GM21619 (cell line): ENCODE data around the gene PTPRH.
"Not testable (repeated sequence)": the region's sequence is repeated elsewhere in the genome, so short reads cannot be mapped to it uniquely, and the experiment has no call there.

ENCODE experiments used
- ATAC-seq: cut with Tn5 transposase; IDR thresholded peaks from one replicate; pipeline ENCODE4 v1.9.1; 2021; ENCODE audit not compliant: unreplicated experiment

PTPRH gene

DNA sequence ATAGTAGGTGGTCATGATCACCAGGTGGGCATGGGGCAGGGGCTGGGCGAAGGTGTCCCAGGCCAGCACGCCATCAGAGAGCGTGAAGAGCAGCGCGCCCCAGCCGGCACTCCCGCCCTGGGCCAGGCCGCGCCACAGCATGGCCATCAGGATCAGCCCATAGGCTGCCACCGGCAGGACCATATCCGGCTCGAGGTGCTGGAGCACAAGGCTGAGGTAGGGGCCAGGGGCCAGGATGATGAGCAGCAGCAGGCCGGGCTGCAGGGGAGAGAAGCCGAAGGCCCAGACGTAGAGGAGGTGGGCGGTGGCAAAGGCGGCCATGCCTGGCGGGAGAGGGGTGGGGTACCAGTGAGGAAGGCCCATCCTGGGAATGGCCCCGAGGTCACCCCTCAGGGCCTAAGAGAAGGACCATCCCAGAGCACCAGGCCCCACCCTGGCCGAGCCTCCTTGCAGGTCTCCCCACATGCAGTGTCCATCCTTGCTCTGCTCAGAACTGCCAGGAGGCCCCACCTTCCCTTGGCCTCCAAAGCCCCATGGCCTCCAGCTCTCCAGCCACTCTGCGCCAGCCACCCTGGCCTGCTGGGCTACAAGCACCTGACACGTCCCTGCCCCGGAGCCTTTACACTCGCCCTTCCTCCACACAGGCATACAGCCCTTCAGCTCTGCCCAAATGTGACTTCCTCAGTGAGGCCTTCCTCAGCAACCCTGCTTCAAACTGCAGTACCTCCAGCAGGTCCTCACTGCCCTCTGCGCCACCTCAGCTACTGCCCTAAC lies 18.1 kb upstream of the PTPRH start:
- ATAC-seq = no peak

GRCh38 chr19:55226788-55227187 lies 17.5 kb upstream of the PTPRH start:
- ATAC-seq = no peak

DNA sequence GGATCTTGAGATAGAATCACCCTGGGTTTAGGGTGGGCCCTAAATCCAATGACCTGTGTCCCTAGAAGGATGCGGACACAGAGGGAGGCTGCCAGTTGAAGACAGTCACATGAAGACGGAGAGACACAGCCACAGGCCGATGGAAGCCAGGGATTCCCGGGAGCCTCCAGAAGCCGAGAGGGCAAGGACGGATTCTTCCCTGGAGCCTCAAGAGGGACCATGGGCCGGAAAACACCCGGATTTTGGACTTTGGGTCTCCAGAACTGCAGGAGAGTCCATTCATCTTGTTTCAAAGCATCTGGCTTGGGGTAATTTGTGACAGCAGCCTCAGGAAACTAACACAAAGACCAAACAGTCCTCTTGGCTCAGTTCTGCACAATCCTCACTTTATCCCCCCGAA lies 17.0 kb upstream of the PTPRH start:
- no peak for ATAC-seq

DNA sequence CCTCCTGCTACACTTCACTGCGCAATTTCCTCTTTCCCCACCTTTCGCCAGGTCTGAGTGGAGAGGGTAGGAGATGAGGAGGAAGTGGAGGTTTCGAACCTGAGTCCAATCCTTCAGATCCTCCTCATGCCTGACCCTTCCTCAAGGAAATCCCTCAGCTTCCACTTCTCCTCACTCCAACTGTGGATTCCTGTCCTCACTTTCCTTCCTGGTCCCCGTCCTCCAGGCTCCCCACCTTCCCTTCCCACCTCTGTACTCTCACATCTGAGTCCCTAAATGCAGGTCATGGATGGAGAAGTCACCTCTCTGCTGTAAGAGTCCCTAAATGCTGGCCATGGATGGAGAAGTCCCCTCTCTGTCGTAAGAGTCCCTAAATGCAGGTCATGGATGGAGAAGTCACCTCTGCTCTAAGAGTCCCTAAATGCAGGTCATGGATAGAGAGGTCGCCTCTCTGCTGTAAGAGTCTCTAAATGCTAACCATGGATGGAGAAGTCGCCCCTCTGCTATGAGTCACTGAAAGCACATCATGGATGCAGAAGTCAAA lies 16.2 kb upstream of the PTPRH start:
- no peak for ATAC-seq

- ATAC-seq = not testable (repeated sequence)
Observed at GRCh38 chr19:55224679-55225414, 15.5 kb upstream of the PTPRH start.

GRCh38 chr19:55224038-55224665 lies 14.9 kb upstream of the PTPRH start:
- no peak for ATAC-seq

- ATAC-seq = no peak
Observed at GRCh38 chr19:55223291-55224037, 14.2 kb upstream of the PTPRH start.

DNA sequence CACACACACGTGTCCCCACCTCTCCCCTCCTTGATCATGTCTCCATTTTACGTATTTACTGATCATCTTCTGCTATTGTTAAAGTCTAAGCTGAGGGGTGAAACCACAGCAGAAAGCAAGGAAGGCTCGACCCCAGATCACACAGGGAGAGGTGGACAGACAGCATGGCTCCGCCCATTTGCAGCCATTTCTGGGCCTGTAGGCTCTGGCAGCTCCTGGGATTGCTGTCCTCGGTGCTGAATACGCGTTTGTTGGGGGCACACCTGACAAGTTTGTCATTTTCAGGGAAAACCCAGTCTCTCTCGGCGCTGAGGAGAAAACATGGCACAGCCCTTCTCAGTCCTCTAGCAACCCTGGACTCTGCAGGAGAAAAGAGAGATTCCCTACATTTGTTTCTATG lies 11.2 kb upstream of the PTPRH start:
- ATAC-seq = no peak

- no peak for ATAC-seq
Observed at GRCh38 chr19:55216461-55217198, 7.3 kb upstream of the PTPRH start.

- ATAC-seq = no peak
Observed at GRCh38 chr19:55213547-55213946, 4.2 kb upstream of the PTPRH start.

- no peak for ATAC-seq
Observed at GRCh38 chr19:55212447-55212846, 3.1 kb upstream of the PTPRH start.

- ATAC-seq = no peak
Observed at GRCh38 chr19:55209693-55210472, 582 bp upstream of the PTPRH start.

DNA sequence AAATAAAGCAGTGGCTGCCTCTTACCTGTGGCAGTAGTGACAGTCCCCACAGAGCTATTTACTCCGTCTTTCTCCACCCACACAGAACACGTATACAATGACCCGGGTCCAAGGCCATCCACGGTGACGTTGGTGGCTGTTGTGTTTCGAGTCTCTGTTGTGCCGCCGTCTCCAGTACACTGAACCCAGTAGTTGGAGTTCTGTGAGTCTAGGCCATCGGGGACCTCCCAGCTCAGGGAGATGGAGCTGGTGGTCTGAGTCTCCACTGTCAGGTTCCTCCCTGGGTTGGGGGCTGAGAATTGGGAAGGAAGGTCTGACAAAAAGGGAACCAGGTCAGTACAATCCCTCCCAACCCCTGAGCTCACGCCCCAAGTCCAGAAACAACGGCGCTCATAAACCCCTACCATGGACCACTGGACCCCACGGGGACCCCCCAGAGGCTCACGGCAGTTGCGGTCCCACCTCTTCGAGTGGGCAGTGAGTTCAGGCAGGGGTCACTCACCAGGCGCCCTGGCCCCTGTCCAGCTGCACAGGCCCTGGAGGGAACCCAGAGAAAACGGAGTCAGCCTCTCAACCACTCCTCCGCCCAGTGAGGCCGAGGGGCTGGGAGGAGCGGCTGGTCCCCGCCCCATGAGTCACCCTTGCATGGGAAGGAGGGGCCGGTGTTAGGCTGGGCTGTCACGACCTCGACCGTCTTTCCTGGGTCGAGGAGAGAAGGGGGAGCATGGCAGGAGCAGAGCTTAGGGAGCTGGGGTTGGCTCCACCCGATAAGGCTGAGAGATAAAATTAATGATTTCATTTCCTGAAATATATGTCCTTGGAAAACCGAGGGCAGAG lies 2.4 kb downstream of the PTPRH start:
- ATAC-seq = no peak

DNA sequence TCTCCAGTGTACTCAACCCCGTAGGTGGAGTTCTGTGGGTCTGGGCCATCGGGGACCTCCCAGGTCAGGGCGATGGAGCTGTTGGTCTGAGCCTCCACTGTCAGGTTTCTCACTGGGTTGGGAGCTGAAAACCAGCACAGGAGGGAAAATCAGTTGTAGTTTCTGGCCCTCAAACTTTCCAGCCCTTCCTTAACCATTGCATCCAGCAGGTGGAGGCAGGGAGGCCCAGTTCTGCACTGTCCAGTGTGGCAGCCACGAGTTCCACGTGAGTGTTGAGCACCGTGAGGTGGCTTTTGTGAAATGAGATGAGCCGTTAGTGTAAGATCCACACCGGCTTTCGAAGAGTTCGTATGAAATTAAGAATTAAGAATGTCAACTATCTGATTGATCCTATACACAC lies 7.1 kb downstream of the PTPRH start:
- not testable (repeated sequence) for ATAC-seq

DNA sequence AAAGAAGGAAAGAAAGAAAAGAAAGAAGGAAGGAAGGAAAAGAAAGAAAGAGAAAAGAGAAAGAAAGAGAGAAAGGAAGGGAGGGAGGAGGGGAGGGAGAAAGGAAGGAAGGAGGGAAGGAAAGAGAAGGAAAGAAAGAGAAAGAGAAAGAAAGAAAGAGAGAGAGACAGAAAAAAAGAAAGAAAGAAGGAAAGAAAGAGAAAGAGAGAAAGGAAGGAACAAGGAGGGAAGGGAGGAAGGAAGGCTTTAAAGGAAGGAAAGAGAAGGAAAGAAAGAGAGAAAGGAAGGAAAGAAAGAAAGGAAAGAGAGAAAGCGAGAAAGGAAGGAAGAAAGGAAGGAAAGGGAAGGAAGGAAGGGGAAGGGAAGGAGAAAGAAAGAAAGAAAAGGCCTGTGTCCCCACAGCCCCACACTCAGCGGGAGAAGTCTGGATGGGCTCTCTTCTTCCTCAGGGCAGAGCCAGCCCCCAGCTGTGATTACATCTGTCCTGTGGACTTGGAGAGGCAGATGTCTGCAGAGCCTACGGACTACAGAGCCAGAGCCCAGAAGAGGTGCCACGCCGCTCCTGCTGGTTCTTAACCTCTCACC lies 9.6 kb downstream of the PTPRH start:
- no peak for ATAC-seq

DNA sequence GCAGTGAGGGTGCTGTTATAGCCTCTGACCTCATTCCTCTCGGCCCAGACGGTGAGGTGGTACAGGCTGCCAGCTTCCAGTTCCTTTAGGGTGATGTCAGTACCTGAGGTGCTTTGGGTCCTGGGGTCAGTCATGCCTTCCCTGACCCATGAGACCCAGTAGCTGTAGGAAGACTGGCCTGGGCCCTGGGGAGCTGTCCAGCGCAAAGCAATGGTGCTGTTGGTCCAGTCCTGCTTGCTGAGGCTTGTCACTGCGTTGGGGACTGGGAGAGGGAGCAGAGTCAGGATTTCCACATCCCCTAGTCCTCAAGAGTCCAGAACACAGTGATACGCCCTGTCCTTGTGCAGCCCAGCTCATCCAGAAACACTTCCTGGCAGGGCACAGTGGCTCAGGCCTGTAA lies 10.7 kb downstream of the PTPRH start:
- ATAC-seq = no peak

GRCh38 chr19:55197528-55197927 lies 11.8 kb downstream of the PTPRH start:
- no peak for ATAC-seq

DNA sequence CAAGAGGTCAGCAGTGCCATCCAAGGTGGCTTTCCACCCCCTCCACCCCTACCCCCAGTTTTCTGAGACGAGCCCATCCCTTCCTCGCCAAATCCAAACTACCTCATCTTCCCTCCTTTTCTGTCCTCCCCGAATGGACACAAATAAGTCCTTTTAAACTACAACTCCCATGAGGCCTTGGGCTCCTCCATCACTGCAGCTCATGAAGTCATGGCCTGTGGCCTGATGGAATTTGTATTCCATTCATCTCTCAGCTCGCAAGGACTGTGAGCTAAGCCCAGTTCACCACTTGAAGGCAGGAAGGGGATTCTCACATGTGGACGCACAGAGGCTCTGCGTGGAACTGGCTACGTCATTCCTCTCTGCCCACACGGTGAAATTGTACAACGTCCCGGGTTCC lies 12.5 kb downstream of the PTPRH start:
- no peak for ATAC-seq
